ENCODE results near the gene GMDS. TPM values are rescaled to one million over a fixed set of nuclear protein-coding genes. Genes with fewer than 3 reads are reported as not detected.

Gene GMDS
- total RNA-seq, 1 experiment from 2014 or later = 35.0 TPM

DNA sequence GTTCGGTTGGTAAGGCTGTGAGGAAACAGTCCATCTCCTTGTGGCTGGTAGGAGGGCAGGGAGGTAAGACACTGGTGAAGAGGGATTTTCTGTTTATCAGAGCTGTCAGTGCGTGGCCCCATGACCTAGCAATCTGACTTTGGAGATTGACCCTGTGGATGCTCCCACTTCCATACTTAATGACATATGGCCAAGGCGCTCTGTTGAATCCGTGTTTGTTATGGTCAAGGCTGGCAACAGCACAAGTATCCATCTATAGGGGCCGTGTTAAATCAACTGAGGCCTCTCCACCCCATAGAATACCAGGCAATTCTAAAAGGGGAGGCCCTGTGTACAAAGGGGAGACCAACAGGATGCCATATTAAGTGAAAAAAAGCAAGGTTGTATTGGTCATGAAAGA, 661.3 kb downstream of the GMDS start (continued):
- TF ChIP-seq ZNF512 (CRISPR knock-in tag; IDR thresholded peaks at IDR 0.05; ENCODE audit: borderline replicate concordance) = no peak
- TF ChIP-seq ATF1 (CRISPR knock-in tag; IDR thresholded peaks at IDR 0.05) = no peak
- TF ChIP-seq, protein P1, sequence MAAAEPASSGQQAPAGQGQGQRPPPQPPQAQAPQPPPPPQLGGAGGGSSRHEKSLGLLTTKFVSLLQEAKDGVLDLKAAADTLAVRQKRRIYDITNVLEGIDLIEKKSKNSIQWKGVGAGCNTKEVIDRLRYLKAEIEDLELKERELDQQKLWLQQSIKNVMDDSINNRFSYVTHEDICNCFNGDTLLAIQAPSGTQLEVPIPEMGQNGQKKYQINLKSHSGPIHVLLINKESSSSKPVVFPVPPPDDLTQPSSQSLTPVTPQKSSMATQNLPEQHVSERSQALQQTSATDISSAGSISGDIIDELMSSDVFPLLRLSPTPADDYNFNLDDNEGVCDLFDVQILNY (CRISPR knock-in tag; IDR thresholded peaks at IDR 0.05) = no peak
- TF ChIP-seq, protein P2, sequence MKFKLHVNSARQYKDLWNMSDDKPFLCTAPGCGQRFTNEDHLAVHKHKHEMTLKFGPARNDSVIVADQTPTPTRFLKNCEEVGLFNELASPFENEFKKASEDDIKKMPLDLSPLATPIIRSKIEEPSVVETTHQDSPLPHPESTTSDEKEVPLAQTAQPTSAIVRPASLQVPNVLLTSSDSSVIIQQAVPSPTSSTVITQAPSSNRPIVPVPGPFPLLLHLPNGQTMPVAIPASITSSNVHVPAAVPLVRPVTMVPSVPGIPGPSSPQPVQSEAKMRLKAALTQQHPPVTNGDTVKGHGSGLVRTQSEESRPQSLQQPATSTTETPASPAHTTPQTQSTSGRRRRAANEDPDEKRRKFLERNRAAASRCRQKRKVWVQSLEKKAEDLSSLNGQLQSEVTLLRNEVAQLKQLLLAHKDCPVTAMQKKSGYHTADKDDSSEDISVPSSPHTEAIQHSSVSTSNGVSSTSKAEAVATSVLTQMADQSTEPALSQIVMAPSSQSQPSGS (CRISPR knock-in tag; IDR thresholded peaks at IDR 0.05; ENCODE audit: borderline replicate concordance, low read depth) = no peak

GRCh38 chr6:1581120-1581991, 664.0 kb downstream of the GMDS start:
- H3K4me1 Mint-ChIP-seq = peaks cover 1% of the 10 kb centered on the region
- H3K36me3 Mint-ChIP-seq = no peaks in the 10 kb centered on the region
- DNase-seq (ENCODE audit: low spot score) = no peak
- no peak for TF ChIP-seq RORB (CRISPR knock-in tag; IDR thresholded peaks at IDR 0.05)
- TF ChIP-seq NR2C2 (CRISPR knock-in tag; IDR thresholded peaks at IDR 0.05) = no peak
- no peak for TF ChIP-seq ZNF423 (CRISPR knock-in tag; IDR thresholded peaks at IDR 0.05)
- TF ChIP-seq, protein P3, sequence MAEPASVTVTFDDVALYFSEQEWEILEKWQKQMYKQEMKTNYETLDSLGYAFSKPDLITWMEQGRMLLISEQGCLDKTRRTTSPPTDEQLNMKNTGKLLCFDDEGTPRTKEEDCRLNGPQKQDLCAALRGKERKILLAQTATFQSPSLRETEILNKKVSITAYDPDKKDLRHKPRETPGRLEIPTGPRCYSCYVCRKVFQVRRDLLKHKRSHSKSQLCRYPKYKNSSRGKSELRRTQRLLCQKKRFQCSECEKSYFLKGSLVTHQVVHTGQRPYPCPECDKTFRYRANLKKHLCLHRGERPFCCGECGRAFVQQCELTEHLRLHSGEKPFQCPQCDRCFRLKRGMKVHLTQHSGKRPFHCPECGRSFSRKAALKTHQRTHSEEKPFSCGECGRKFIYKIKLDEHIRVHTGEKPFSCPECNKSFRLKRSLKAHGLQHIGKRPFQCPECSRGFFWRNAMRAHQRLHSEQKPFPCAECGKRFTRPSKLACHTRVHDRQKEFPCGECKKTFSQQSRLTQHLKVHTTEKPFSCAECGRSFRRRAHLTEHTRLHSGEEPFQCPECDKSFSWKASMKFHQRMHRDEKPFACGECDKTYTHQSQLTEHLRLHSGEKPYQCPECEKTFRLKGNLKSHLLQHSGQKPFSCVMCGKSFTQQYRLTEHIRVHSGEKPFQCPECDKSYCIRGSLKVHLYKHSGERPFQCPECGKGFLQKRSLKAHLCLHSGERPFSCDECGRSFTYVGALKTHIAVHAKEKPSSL (CRISPR knock-in tag; conservative IDR thresholded peaks at IDR 0.05) = no peak
- TF ChIP-seq ZBTB43 (CRISPR knock-in tag; IDR thresholded peaks at IDR 0.05) = no peak
- 0 out of 2 replicates have a peak, but pooled peaks cover 4% of the 10 kb centered on the region for H3K9me3 Mint-ChIP-seq
- POLR2A ChIA-PET = no interaction called here
- ATAC-seq = no peak
- H3K27me3 Mint-ChIP-seq (ENCODE audit: low read depth) = no peaks in the 10 kb centered on the region
- CTCF ChIA-PET = interaction anchor here (1.2 to 1.9 kb wide), 3 partner anchors 15 to 58 kb away, joined by 3 to 7 read pairs (median 4); no protein-coding TSS in a partner anchor
- H3K4me3 Mint-ChIP-seq = no peak overlapping the region
- no peak overlapping the region for H3K27ac Mint-ChIP-seq

- Mint-ChIP-seq H3K4me3 (no peak overlapping the region), H3K36me3 (no peaks in the 10 kb centered on the region)
- TF ChIP-seq ETV6 (CRISPR knock-in tag; IDR thresholded peaks at IDR 0.05) = no peak
- no peak for TF ChIP-seq TEAD4 (CRISPR knock-in tag; IDR thresholded peaks at IDR 0.05)
- TF ChIP-seq, protein P4, sequence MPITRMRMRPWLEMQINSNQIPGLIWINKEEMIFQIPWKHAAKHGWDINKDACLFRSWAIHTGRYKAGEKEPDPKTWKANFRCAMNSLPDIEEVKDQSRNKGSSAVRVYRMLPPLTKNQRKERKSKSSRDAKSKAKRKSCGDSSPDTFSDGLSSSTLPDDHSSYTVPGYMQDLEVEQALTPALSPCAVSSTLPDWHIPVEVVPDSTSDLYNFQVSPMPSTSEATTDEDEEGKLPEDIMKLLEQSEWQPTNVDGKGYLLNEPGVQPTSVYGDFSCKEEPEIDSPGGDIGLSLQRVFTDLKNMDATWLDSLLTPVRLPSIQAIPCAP (CRISPR knock-in tag; IDR thresholded peaks at IDR 0.05) = no peak
- TF ChIP-seq FOXJ3 (CRISPR knock-in tag; IDR thresholded peaks at IDR 0.05; ENCODE audit: borderline replicate concordance) = no peak
- TF ChIP-seq NFATC4 (CRISPR knock-in tag; IDR thresholded peaks at IDR 0.05) = no peak
- TF ChIP-seq ZNF416 (CRISPR knock-in tag; IDR thresholded peaks at IDR 0.05) = no peak
- no peak for TF ChIP-seq JUN (CRISPR knock-in tag; IDR thresholded peaks at IDR 0.05)
- no peak for TF ChIP-seq MYBL2 (CRISPR knock-in tag; IDR thresholded peaks at IDR 0.05)
- TF ChIP-seq, protein P5, sequence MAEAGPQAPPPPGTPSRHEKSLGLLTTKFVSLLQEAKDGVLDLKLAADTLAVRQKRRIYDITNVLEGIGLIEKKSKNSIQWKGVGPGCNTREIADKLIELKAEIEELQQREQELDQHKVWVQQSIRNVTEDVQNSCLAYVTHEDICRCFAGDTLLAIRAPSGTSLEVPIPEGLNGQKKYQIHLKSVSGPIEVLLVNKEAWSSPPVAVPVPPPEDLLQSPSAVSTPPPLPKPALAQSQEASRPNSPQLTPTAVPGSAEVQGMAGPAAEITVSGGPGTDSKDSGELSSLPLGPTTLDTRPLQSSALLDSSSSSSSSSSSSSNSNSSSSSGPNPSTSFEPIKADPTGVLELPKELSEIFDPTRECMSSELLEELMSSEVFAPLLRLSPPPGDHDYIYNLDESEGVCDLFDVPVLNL (CRISPR knock-in tag; IDR thresholded peaks at IDR 0.05; ENCODE audit: borderline replicate concordance, low read depth) = no peak
- TF ChIP-seq JAZF1 (CRISPR knock-in tag; IDR thresholded peaks at IDR 0.05) = no peak
- no peak for TF ChIP-seq SMAD4 (CRISPR knock-in tag; IDR thresholded peaks at IDR 0.05)
- no peak for TF ChIP-seq NFE2L1 (CRISPR knock-in tag; IDR thresholded peaks at IDR 0.05)
- TF ChIP-seq, protein P6, sequence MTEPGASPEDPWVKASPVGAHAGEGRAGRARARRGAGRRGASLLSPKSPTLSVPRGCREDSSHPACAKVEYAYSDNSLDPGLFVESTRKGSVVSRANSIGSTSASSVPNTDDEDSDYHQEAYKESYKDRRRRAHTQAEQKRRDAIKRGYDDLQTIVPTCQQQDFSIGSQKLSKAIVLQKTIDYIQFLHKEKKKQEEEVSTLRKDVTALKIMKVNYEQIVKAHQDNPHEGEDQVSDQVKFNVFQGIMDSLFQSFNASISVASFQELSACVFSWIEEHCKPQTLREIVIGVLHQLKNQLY (CRISPR knock-in tag; IDR thresholded peaks at IDR 0.05) = no peak
- TF ChIP-seq ATF1 (CRISPR knock-in tag; IDR thresholded peaks at IDR 0.05) = no peak
- no peak for TF ChIP-seq ZNF121 (CRISPR knock-in tag; IDR thresholded peaks at IDR 0.05)
Observed at GRCh38 chr6:1580585-1580984, 664.8 kb downstream of the GMDS start.

More at GRCh38 chr6:1580585-1580984, 664.8 kb downstream of the GMDS start:
- Mint-ChIP-seq H3K4me1 (peaks cover 9% of the 10 kb centered on the region), H3K27me3 (ENCODE audit: low read depth) (no peaks in the 10 kb centered on the region; the same call in 1 of the 2 replicates), H3K27ac (no peak overlapping the region), H3K9me3 (0 out of 2 replicates have a peak, but pooled peaks cover 4% of the 10 kb centered on the region)
- ChIA-PET POLR2A (no interaction called here), CTCF (interaction anchor here (1.2 to 1.9 kb wide), 3 partner anchors 15 to 57 kb away, joined by 3 to 7 read pairs (median 4); no protein-coding TSS in a partner anchor)
- ATAC-seq (no peak), DNase-seq (ENCODE audit: low spot score) (no peak)

Measured in WTC11 (cell line).